Upper lobe of left lung (tissue), 4 donors: ENCODE results near the gene IGSF10.

Experiments
- CTCF ChIP-seq, 6 experiments: fragments of 450-650 bp in 4 of 6; fragments of 200-600 bp in 2 of 6; sonication (generic) in 2 of 6; IDR thresholded peaks; one replicate each; pipeline ENCODE4 v1.5.1; 2016 to 2019; ENCODE audit warnings: antibody characterized with exemption in 6 of 6
- POLR2A ChIP-seq, 4 donors: fragments of 450-650 bp; IDR thresholded peaks; one replicate each; pipeline ENCODE4 v1.5.1; 2016 to 2017; ENCODE audit warnings: antibody characterized with exemption in 4 of 4, mild to moderate bottlenecking in 2 of 4

- TF ChIP-seq CTCF (IDR thresholded peaks at IDR 0.05) = no peak
- TF ChIP-seq POLR2A (IDR thresholded peaks at IDR 0.05) = no peak
Observed at GRCh38 chr3:151430821-151431484, 29.9 kb downstream of the IGSF10 start.
